ENCODE data around the gene RNF5.
"Not testable (repeated sequence)": the region's sequence is repeated elsewhere in the genome, so short reads cannot be mapped to it uniquely, and the experiment has no call there.

The RNF5 gene

GRCh38 chr6:32176476-32177182 lies 1.6 kb upstream of the RNF5 start:
- no peak for DNase-seq

GRCh38 chr6:32177183-32177787 lies 920 bp upstream of the RNF5 start:
- DNase-seq: peak in 1 of 2 donors; percentile 38

- DNase-seq: no peak
Measured at GRCh38 chr6:32178547-32179440, 589 bp downstream of the RNF5 start.

GRCh38 chr6:32179766-32180405 lies 1.7 kb downstream of the RNF5 start:
- DNase-seq: no peak

GRCh38 chr6:32181148-32181702 lies 3.0 kb downstream of the RNF5 start:
- no peak for DNase-seq

- DNase-seq: no peak
Measured at GRCh38 chr6:32181915-32182529, 3.8 kb downstream of the RNF5 start.

- DNase-seq: no peak
Measured at GRCh38 chr6:32182555-32182981, 4.4 kb downstream of the RNF5 start.

- no peak for DNase-seq
Measured at GRCh38 chr6:32183030-32183429, 4.8 kb downstream of the RNF5 start.

GRCh38 chr6:32183483-32184083 lies 5.4 kb downstream of the RNF5 start:
- no peak for DNase-seq

GRCh38 chr6:32184084-32184640 lies 6.0 kb downstream of the RNF5 start, which contains the start of gene AGER:
TSS of gene AGER (minus strand) at chr6:32184253. CDS start at chr6:32184222, 31 bp downstream.
- no peak for DNase-seq

- DNase-seq: peak; percentile 38 to 64
Measured at GRCh38 chr6:32185681-32186131, 7.5 kb downstream of the RNF5 start.

- not testable (repeated sequence) for DNase-seq
Measured at GRCh38 chr6:32186151-32186840, 8.1 kb downstream of the RNF5 start.

GRCh38 chr6:32187009-32187709 lies 9.0 kb downstream of the RNF5 start:
- no peak for DNase-seq

- DNase-seq: not testable (repeated sequence)
Measured at GRCh38 chr6:32187725-32188380, 9.6 kb downstream of the RNF5 start.

GRCh38 chr6:32188381-32189068 lies 10.3 kb downstream of the RNF5 start:
- DNase-seq: no peak

GRCh38 chr6:32189069-32189741 lies 11.0 kb downstream of the RNF5 start:
- no peak for DNase-seq

GRCh38 chr6:32189742-32190053 lies 11.5 kb downstream of the RNF5 start:
- no peak for DNase-seq
